ENCODE results near the gene ZNF532.

- no peak for TF ChIP-seq CTCF (IDR thresholded peaks at IDR 0.05)
- TF ChIP-seq POLR2A (IDR thresholded peaks at IDR 0.05) = no peak
Observed at GRCh38 chr18:59035591-59035990, 170.9 kb downstream of the ZNF532 start.

Data from heart left ventricle (tissue), 13 donors.